IMR-90 (cell line): ENCODE data around the gene RPS15. TPM values are rescaled to one million over a fixed set of nuclear protein-coding genes. Genes with fewer than 3 reads are reported as not detected.

Experiments used
- ATAC-seq: fragments of 200-7000 bp; cut with Tn5 transposase; 2 replicates; pipeline ENCODE4 v1.9.1; 2020; ENCODE audit warnings: low read depth, mild to moderate bottlenecking, moderate library complexity
- BruUV-seq: library from RNA; stranded (reverse); fragments of 400-500 nt; replicated peaks from 2 replicates; lab custom pipeline; 2021; lab: Mats Ljungman, UMichigan
- CTCF ChIA-PET: fragments of 300-600 bp; formaldehyde crosslinking; extraction: SDS; loops from one replicate; lab custom pipeline; 2021; ENCODE audit warnings: antibody characterized with exemption; lab: Yijun Ruan, JAX
- POLR2A ChIA-PET: fragments of 300-600 bp; sonication (Branson Sonifier 250); formaldehyde crosslinking; loops from one replicate; lab custom pipeline; 2022; ENCODE audit warnings: antibody characterized with exemption; ENCODE audit not compliant: unreplicated experiment; lab: Charles Lee
- DNase-seq: peaks from one replicate; pipeline ENCODE4 v3.0.0; 2013
- H2AFZ ChIP-seq: replicated peaks from 2 replicates; pipeline ENCODE3; 2013; ENCODE audit warnings: low read length, mild to moderate bottlenecking; ENCODE audit not compliant: poor library complexity
- H2AK5ac ChIP-seq: 2 replicates; pipeline ENCODE4 v1.6.1; 2013; ENCODE audit warnings: low read depth, low read length, inconsistent platforms
- H2AK9ac ChIP-seq: replicated peaks from 2 replicates; pipeline ENCODE3; 2013; ENCODE audit warnings: mild to moderate bottlenecking, low read depth, low read length, moderate library complexity; ENCODE audit not compliant: poor library complexity
- H2BK120ac ChIP-seq: 2 replicates; pipeline ENCODE4 v1.6.1; 2013; ENCODE audit warnings: low read depth, low read length, inconsistent platforms
- H2BK15ac ChIP-seq: 3 replicates; pipeline ENCODE4 v1.6.1; 2013; ENCODE audit warnings: low read depth, low read length, inconsistent platforms
- H2BK20ac ChIP-seq: 2 replicates; pipeline ENCODE4 v1.6.1; 2013; ENCODE audit warnings: low read depth, mild to moderate bottlenecking, inconsistent platforms, low read length, moderate library complexity
- H2BK5ac ChIP-seq: 2 replicates; pipeline ENCODE4 v1.6.1; 2013; ENCODE audit warnings: mild to moderate bottlenecking, low read depth, low read length, inconsistent platforms; ENCODE audit not compliant: poor library complexity, severe bottlenecking
- H3K14ac ChIP-seq: replicated peaks from 2 replicates; pipeline ENCODE4 v1.6.1; 2013; ENCODE audit warnings: low read depth, low read length, inconsistent platforms
- H3K18ac ChIP-seq: 2 replicates; pipeline ENCODE4 v1.6.1; 2013; ENCODE audit warnings: low read depth, low read length, control low read depth
- H3K23ac ChIP-seq: 2 replicates; pipeline ENCODE4 v1.6.1; 2013; ENCODE audit warnings: low read depth, low read length, inconsistent platforms
- H3K27ac ChIP-seq: 2 replicates; pipeline ENCODE4 v1.5.1; 2013; ENCODE audit warnings: mild to moderate bottlenecking, control low read depth, low read length; ENCODE audit not compliant: insufficient read depth
- H3K27me3 ChIP-seq: 2 replicates; pipeline ENCODE4 v1.6.1; 2013; ENCODE audit warnings: low read length; ENCODE audit not compliant: control insufficient read depth, insufficient read depth
- H3K36me3 ChIP-seq: 2 replicates; pipeline ENCODE4 v1.6.1; 2013; ENCODE audit warnings: low read length, mixed read lengths; ENCODE audit not compliant: control insufficient read depth, insufficient read depth
- H3K4ac ChIP-seq: 2 replicates; pipeline ENCODE4 v1.6.1; 2013; ENCODE audit warnings: low read depth, low read length, inconsistent platforms
- H3K4me1 ChIP-seq: 2 replicates; pipeline ENCODE4 v1.6.1; 2013; ENCODE audit warnings: low read length, mixed read lengths; ENCODE audit not compliant: control insufficient read depth, insufficient read depth
- H3K4me2 ChIP-seq: 2 replicates; pipeline ENCODE4 v1.6.1; 2013; ENCODE audit warnings: low read depth, mild to moderate bottlenecking, control low read depth, low read length, moderate library complexity
- H3K4me3 ChIP-seq: 2 replicates; pipeline ENCODE4 v1.5.1; 2013; ENCODE audit warnings: low read depth, mild to moderate bottlenecking, control low read depth, low read length, moderate library complexity; ENCODE audit not compliant: insufficient read depth
- H3K56ac ChIP-seq: 2 replicates; pipeline ENCODE4 v1.6.1; 2013; ENCODE audit warnings: low read length, inconsistent platforms; ENCODE audit not compliant: insufficient read depth; ENCODE audit errors: extremely low read depth
- H3K79me1 ChIP-seq, 2 experiments: 2 replicates each; pipeline ENCODE4 v1.6.1; 2013; ENCODE audit warnings: low read length in 2 of 2, inconsistent platforms in 1 of 2, low read depth in 1 of 2
- H3K9ac ChIP-seq: 2 replicates; pipeline ENCODE4 v1.6.1; 2013; ENCODE audit warnings: low read depth, low read length, control low read depth
- H3K9me1 ChIP-seq: 2 replicates; pipeline ENCODE4 v1.6.1; 2013; ENCODE audit warnings: low read length, inconsistent platforms; ENCODE audit not compliant: insufficient read depth
- H3K9me3 ChIP-seq: 2 replicates; pipeline ENCODE4 v1.6.1; 2013; ENCODE audit warnings: low read length; ENCODE audit not compliant: control insufficient read depth, insufficient read depth
- H4K20me1 ChIP-seq: 2 replicates; pipeline ENCODE4 v1.6.1; 2013; ENCODE audit warnings: low read length, inconsistent platforms; ENCODE audit not compliant: insufficient read depth
- H4K5ac ChIP-seq: 2 replicates; pipeline ENCODE4 v1.6.1; 2013; ENCODE audit warnings: mild to moderate bottlenecking, low read depth, low read length, control low read depth
- H4K8ac ChIP-seq, 2 experiments: 2 replicates each; pipeline ENCODE4 v1.6.1; 2013; ENCODE audit warnings: low read depth in 2 of 2, low read length in 2 of 2, control low read depth in 1 of 2, inconsistent platforms in 1 of 2
- H4K91ac ChIP-seq: 2 replicates; pipeline ENCODE4 v1.6.1; 2013; ENCODE audit warnings: low read depth, low read length, inconsistent platforms; ENCODE audit not compliant: insufficient read depth
- BHLHE40 ChIP-seq: fragments of 150-350 bp; IDR thresholded peaks from 2 replicates; pipeline ENCODE4 v1.6.1; 2016; ENCODE audit warnings: mild to moderate bottlenecking, low read depth, low read length
- CEBPB ChIP-seq: IDR thresholded peaks from 2 replicates; pipeline ENCODE4 v1.6.1; 2012; ENCODE audit warnings: low read depth, low read length, improper control_type of control experiment
- CHD1 ChIP-seq: IDR thresholded peaks from 2 replicates; pipeline ENCODE4 v1.6.1; 2012; ENCODE audit warnings: low read depth, low read length, improper control_type of control experiment
- ELK1 ChIP-seq: fragments of 150-350 bp; IDR thresholded peaks from 2 replicates; pipeline ENCODE4 v1.6.1; 2016; ENCODE audit warnings: low read depth, mild to moderate bottlenecking, low read length, moderate library complexity, borderline replicate concordance
- MAFK ChIP-seq: IDR thresholded peaks from 2 replicates; pipeline ENCODE4 v1.6.1; 2012; ENCODE audit warnings: low read depth, low read length, improper control_type of control experiment
- MAZ ChIP-seq: IDR thresholded peaks from 2 replicates; pipeline ENCODE4 v1.6.1; 2012; ENCODE audit warnings: low read depth, mild to moderate bottlenecking, low read length, improper control_type of control experiment, moderate library complexity, borderline replicate concordance
- POLR2A ChIP-seq: IDR thresholded peaks from 2 replicates; pipeline ENCODE4 v1.6.1; 2012; ENCODE audit warnings: mild to moderate bottlenecking, low read depth, low read length
- RAD21 ChIP-seq: IDR thresholded peaks from 2 replicates; pipeline ENCODE4 v1.6.1; 2012; ENCODE audit warnings: low read length, improper control_type of control experiment
- RCOR1 ChIP-seq: IDR thresholded peaks from 2 replicates; pipeline ENCODE4 v1.6.1; 2012; ENCODE audit warnings: mild to moderate bottlenecking, low read length, improper control_type of control experiment; ENCODE audit not compliant: insufficient replicate concordance
- RFX5 ChIP-seq: IDR thresholded peaks from 2 replicates; pipeline ENCODE4 v1.8.0; 2012; ENCODE audit warnings: low read depth, mild to moderate bottlenecking, low read length, moderate library complexity
- SMC3 ChIP-seq: fragments of 150-350 bp; IDR thresholded peaks from 2 replicates; pipeline ENCODE4 v1.6.1; 2016; ENCODE audit warnings: low read depth, mild to moderate bottlenecking, antibody characterized with exemption, low read length, moderate library complexity
- USF2 ChIP-seq: fragments of 150-350 bp; IDR thresholded peaks from 2 replicates; pipeline ENCODE4 v1.6.1; 2017; ENCODE audit warnings: mild to moderate bottlenecking, antibody characterized with exemption, low read length, low read depth
- WGBS, 2 experiments: methylation state at CpG; one replicate each; pipeline versions ENCODE4 v1.1.5 to v1.1.7; 2013; ENCODE audit warnings: missing lambda C conversion rate in 2 of 2; ENCODE audit not compliant: insufficient read length in 1 of 2; ENCODE audit errors: extremely low coverage in 2 of 2; 5-methylcytosine and 5-hydroxymethylcytosine counted together
- dilution Hi-C: fragments of 300-500 bp; cut with HindIII; formaldehyde crosslinking; loops from one replicate; pipeline ENCODE4 v1.14.3; 2018; ENCODE audit warnings: low sequenced_read_pairs; ENCODE audit not compliant: unreplicated experiment
- in situ Hi-C: fragments of 300-500 bp; cut with MboI; formaldehyde crosslinking; loops from 3 replicates; pipeline ENCODE4 v1.14.3; 2019; ENCODE audit warnings: low sequenced_read_pairs, inconsistent platforms, mixed read lengths
- intact Hi-C: fragments of 100-400 bp; cut with micrococcal nuclease; formaldehyde crosslinking; loops from 2 replicates; pipeline ENCODE4 v1.10.0; 2022
- polyA plus RNA-seq, 3 experiments: library from polyadenylated mRNA; depleted of rRNA; stranded (reverse); fragments of >200 nt; gene quantifications; 2 replicates each; pipeline ENCODE4 v1.2.3, GENCODE V29; 2012; ENCODE audit warnings: low replicate concordance in 1 of 3
- total RNA-seq: library from RNA; depleted of rRNA; stranded (reverse); fragments of >200 nt; gene quantifications from 2 replicates; pipeline ENCODE4 v1.2.3, GENCODE V29; 2012

RPS15 gene
- total and polyA plus RNA-seq, 2 of the 4 experiments (the other 2 are of a cell fraction), result 1,179 to 1,855 TPM

GRCh38 chr19:1467215-1467489 lies 29.0 kb downstream of the RPS15 start:
- TF ChIP-seq MAFK (no peak), CHD1 (no peak), ELK1 (no peak), MAZ (no peak), RCOR1 (no peak), RAD21 (no peak), CEBPB (no peak), RFX5 (no peak), USF2 (no peak), BHLHE40 (no peak), SMC3 (no peak), POLR2A (no peak)
- H4K91ac ChIP-seq, result no peak overlapping the region
- dilution Hi-C loops, result no loop called here
- H3K27me3 ChIP-seq, result peaks cover 62% of the 10 kb centered on the region
- H3K79me1 ChIP-seq, result peaks cover 0 to 6% of the 10 kb centered on the region in 2 experiments; a peak in 1 of 4 replicates
- in situ Hi-C loops, result no loop called here
- no peak overlapping the region for H3K4me2 ChIP-seq
- H3K27ac ChIP-seq, result no peak overlapping the region
- H2BK120ac ChIP-seq, result no peak overlapping the region
- H3K14ac ChIP-seq, result no peak overlapping the region
- ATAC-seq, result no peak
- no peak overlapping the region for H2BK20ac ChIP-seq
- H3K36me3 ChIP-seq, result no peaks in the 10 kb centered on the region
- no peak overlapping the region for H2BK5ac ChIP-seq
- intact Hi-C loops, result no loop called here
- no TSS peak for BruUV-seq
- no peak overlapping the region for H4K5ac ChIP-seq
- H4K8ac ChIP-seq, result no peak overlapping the region
- H3K9ac ChIP-seq, result no peak overlapping the region
- POLR2A ChIA-PET, result no interaction called here
- no peak overlapping the region for H3K4ac ChIP-seq
- DNase-seq, result no peak
- peaks cover 21% of the 10 kb centered on the region for H3K4me1 ChIP-seq
- H3K4me3 ChIP-seq, result no peak overlapping the region
- WGBS, 2 experiments, result 9% methylated on average over 11 of the region's 36 CpGs; no CpG with 5 or more reads in 1 of the 2 experiments
- no peak overlapping the region for H2BK15ac ChIP-seq
- peaks cover 64% of the 10 kb centered on the region for H4K20me1 ChIP-seq
- CTCF ChIA-PET, result no interaction called here
- no peaks in the 10 kb centered on the region; the same call in 1 of the 2 replicates for H3K9me3 ChIP-seq
- H3K56ac ChIP-seq, result no peak overlapping the region
- no peak overlapping the region for H3K18ac ChIP-seq
- H2AFZ ChIP-seq, result no peak overlapping the region
- no peak overlapping the region for H3K23ac ChIP-seq
- H3K9me1 ChIP-seq, result no peaks in the 10 kb centered on the region
- H2AK5ac ChIP-seq, result no peak overlapping the region
- H2AK9ac ChIP-seq, result no peak overlapping the region
